GM23338 (cell line): ENCODE measurements around the gene RBM28.

ENCODE experiments used
- CREB1 ChIP-seq: fragments of 250-450 bp; sonication (Bioruptor Pico); IDR thresholded peaks from 2 replicates; pipeline ENCODE4 v1.5.0; 2020; ENCODE audit warnings: low read depth, mild to moderate bottlenecking, moderate library complexity
- EZH2 ChIP-seq: fragments of 200-600 bp; sonication (generic); IDR thresholded peaks from one replicate; pipeline ENCODE4 v1.8.0; 2017; ENCODE audit warnings: antibody characterized with exemption, mild to moderate bottlenecking, low read depth; ENCODE audit not compliant: unreplicated experiment
- EZH2phosphoT487 ChIP-seq: fragments of 200-600 bp; sonication (generic); IDR thresholded peaks from one replicate; pipeline ENCODE4 v1.8.1; 2018; ENCODE audit warnings: antibody characterized with exemption; ENCODE audit not compliant: unreplicated experiment
- JUNB ChIP-seq: IDR thresholded peaks from one replicate; pipeline ENCODE4 v1.6.1; 2016; ENCODE audit warnings: antibody characterized with exemption; ENCODE audit not compliant: unreplicated experiment
- NANOG ChIP-seq: IDR thresholded peaks from 2 replicates; pipeline ENCODE4 v1.6.1; 2016; ENCODE audit warnings: antibody characterized with exemption, borderline replicate concordance
- POLR2AphosphoS5 ChIP-seq: IDR thresholded peaks from 2 replicates; pipeline ENCODE4 v1.6.1; 2016; ENCODE audit warnings: antibody characterized with exemption, low read depth
- TF ChIP-seq, protein P1 (sequence below), 2 experiments: fragments of 200-600 bp in 1 of 2; sonication (generic) in 1 of 2; conservative IDR thresholded peaks; 2 replicates each; pipeline versions ENCODE4 v1.5.1 to v1.6.1; 2016 to 2017; ENCODE audit warnings: antibody characterized with exemption in 2 of 2, low read depth in 2 of 2, mild to moderate bottlenecking in 2 of 2, moderate library complexity in 1 of 2

DNA sequence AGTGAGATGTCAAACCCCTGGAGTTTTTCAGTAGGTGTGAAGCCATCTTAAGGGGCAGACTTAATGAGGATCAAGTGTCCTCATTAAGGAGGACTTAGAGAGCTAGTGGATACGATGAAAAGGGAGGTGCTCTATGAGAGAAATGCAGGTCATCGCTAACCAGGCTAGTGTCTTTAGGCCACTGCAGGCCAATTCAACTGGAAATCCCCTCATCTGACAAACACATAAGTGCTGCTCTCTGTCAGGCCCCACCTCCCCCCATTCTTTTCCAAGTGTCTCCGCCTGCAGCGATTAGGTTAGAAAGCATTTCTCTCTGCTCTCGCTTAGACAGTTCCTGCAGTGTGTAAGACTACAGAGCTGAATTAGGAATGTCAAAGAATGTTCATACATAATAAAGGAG is 33.7 kb downstream of the RBM28 start:
- TF ChIP-seq POLR2AphosphoS5 (no peak), JUNB (no peak), EZH2phosphoT487 (no peak), CREB1 (no peak), EZH2 (no peak), NANOG (no peak)
- TF ChIP-seq, protein P1, sequence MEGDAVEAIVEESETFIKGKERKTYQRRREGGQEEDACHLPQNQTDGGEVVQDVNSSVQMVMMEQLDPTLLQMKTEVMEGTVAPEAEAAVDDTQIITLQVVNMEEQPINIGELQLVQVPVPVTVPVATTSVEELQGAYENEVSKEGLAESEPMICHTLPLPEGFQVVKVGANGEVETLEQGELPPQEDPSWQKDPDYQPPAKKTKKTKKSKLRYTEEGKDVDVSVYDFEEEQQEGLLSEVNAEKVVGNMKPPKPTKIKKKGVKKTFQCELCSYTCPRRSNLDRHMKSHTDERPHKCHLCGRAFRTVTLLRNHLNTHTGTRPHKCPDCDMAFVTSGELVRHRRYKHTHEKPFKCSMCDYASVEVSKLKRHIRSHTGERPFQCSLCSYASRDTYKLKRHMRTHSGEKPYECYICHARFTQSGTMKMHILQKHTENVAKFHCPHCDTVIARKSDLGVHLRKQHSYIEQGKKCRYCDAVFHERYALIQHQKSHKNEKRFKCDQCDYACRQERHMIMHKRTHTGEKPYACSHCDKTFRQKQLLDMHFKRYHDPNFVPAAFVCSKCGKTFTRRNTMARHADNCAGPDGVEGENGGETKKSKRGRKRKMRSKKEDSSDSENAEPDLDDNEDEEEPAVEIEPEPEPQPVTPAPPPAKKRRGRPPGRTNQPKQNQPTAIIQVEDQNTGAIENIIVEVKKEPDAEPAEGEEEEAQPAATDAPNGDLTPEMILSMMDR (conservative IDR thresholded peaks at IDR 0.05; ENCODE audit: low read depth in 2 of 2): no peak
